NCI-H1694 (cell line): ENCODE data around the gene TTLL12.

Source experiments
- DNase-seq: peaks from one replicate; lab custom pipeline; 2025; lab: John Stamatoyannopoulos, UW

The TTLL12 gene

GRCh38 chr22:43128116-43128515 is 58.8 kb downstream of the TTLL12 start:
- DNase-seq = no peak

- DNase-seq = no peak
Observed at GRCh38 chr22:43127166-43127908, 59.6 kb downstream of the TTLL12 start.

- DNase-seq = no peak
Observed at GRCh38 chr22:43126501-43127165, 60.3 kb downstream of the TTLL12 start.

GRCh38 chr22:43118953-43119458 is 67.9 kb downstream of the TTLL12 start:
- DNase-seq = no peak

GRCh38 chr22:43118024-43118849 is 68.7 kb downstream of the TTLL12 start:
- no peak for DNase-seq

GRCh38 chr22:43116932-43117331 is 70.0 kb downstream of the TTLL12 start:
- no peak for DNase-seq
